GM12892 (cell line): ENCODE data around the gene PGLYRP3.

Source experiments
- POLR2A ChIP-seq: IDR thresholded peaks from 2 replicates; pipeline ENCODE4 v1.6.1; 2011; ENCODE audit warnings: low read depth, low read length, control low read depth
- TAF1 ChIP-seq: IDR thresholded peaks from 2 replicates; pipeline ENCODE4 v1.6.1; 2011; ENCODE audit warnings: low read depth, mild to moderate bottlenecking, control low read depth, low read length, borderline replicate concordance

GRCh38 chr1:153322568-153322967 lies 9.8 kb upstream of the PGLYRP3 start:
- TF ChIP-seq POLR2A (no peak), TAF1 (no peak)
